Tibial nerve (tissue), 3 donors: ENCODE results near the gene PUM1.

Experiments
- POLR2A ChIP-seq, 2 donors: fragments of 450-650 bp; IDR thresholded peaks; one replicate each; pipeline ENCODE4 v1.6.1; 2017; ENCODE audit warnings: antibody characterized with exemption in 2 of 2, mild to moderate bottlenecking in 2 of 2, moderate library complexity in 2 of 2
- TF ChIP-seq, protein P1 (sequence below), 5 experiments: fragments of 200-600 bp in 3 of 5; fragments of 450-650 bp in 2 of 5; sonication (generic) in 3 of 5; IDR thresholded peaks; one replicate each; pipeline ENCODE4 v1.5.1; 2016 to 2019; ENCODE audit warnings: antibody characterized with exemption in 5 of 5, mild to moderate bottlenecking in 3 of 5, moderate library complexity in 2 of 5

DNA sequence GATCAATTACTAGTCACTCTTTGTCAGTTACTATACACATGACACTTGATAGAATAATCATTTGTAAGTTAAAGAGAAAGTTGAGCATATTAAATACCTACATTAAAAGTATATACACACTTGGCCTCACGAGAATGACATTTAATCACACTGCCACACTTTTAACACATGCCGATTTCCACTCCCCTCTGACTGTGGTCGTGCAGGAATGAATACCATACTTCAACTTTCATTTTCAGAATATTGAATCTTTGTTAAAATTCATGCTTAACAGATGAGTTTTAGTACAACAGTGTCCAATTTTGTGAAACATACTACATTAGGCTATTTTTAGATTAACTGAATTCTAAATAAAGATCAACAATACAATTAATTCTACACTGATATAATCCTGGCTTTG, 78.8 kb downstream of the PUM1 start:
- TF ChIP-seq, protein P1, sequence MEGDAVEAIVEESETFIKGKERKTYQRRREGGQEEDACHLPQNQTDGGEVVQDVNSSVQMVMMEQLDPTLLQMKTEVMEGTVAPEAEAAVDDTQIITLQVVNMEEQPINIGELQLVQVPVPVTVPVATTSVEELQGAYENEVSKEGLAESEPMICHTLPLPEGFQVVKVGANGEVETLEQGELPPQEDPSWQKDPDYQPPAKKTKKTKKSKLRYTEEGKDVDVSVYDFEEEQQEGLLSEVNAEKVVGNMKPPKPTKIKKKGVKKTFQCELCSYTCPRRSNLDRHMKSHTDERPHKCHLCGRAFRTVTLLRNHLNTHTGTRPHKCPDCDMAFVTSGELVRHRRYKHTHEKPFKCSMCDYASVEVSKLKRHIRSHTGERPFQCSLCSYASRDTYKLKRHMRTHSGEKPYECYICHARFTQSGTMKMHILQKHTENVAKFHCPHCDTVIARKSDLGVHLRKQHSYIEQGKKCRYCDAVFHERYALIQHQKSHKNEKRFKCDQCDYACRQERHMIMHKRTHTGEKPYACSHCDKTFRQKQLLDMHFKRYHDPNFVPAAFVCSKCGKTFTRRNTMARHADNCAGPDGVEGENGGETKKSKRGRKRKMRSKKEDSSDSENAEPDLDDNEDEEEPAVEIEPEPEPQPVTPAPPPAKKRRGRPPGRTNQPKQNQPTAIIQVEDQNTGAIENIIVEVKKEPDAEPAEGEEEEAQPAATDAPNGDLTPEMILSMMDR (IDR thresholded peaks at IDR 0.05), result no peak
- no peak for TF ChIP-seq POLR2A (IDR thresholded peaks at IDR 0.05)
